GM06990 (cell line): ENCODE measurements around the gene TSEN34.

Experiments used
- DNase-seq: peaks from one replicate; pipeline ENCODE4 v3.0.0-alpha.2; 2011; ENCODE audit not compliant: insufficient read length; ENCODE audit errors: extremely low read depth
- H3K27me3 ChIP-seq: replicated peaks from 2 replicates; pipeline ENCODE4 v1.6.0; 2011; ENCODE audit warnings: low read length; ENCODE audit not compliant: control insufficient read depth, insufficient read depth
- H3K36me3 ChIP-seq: 2 replicates; pipeline ENCODE4 v1.5.1; 2011; ENCODE audit warnings: low read length; ENCODE audit not compliant: control insufficient read depth, insufficient read depth
- H3K4me3 ChIP-seq: replicated peaks from 2 replicates; pipeline ENCODE4 v1.5.1; 2011; ENCODE audit warnings: low read depth, mild to moderate bottlenecking, control low read depth, low read length
- CTCF ChIP-seq: IDR thresholded peaks from 2 replicates; pipeline ENCODE4 v1.5.1; 2011; ENCODE audit warnings: low read length, control low read depth, mild to moderate bottlenecking, inconsistent platforms; ENCODE audit not compliant: insufficient read depth, poor library complexity, severe bottlenecking

TSEN34 gene

DNA sequence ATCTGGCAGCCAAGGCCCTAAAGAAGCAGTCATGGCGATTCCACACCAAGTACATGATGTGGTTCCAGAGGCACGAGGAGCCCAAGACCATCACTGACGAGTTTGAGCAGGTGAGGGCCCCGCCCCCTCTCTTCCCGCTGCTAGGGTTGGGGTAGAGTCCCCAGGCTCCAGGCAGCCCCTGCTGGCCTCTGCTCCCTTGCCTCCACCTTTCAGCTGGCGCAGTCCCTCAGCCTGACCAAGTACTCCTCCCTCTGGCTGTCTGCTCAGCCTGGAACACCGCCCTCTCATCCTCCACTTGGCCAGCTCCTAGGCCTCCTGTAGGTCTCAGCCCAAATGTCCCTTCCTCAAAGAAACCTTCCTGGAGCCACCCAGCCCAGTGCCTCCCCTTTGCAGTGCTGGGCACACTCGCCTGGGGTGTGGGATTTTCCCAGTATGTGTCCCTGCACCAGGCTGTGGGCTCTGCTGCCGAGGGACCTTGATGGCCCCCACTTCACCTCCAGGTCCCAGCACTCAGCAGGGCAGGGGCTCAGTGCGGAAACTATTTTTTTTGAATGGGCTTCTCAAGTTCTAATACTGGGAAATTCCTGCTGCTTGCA lies 37.3 kb upstream of the TSEN34 start:
- Histone ChIP-seq H3K27me3 (no peaks in the 10 kb centered on the region), H3K36me3 (peaks cover 54% of the 10 kb centered on the region), H3K4me3 (no peak overlapping the region)
- no peak for DNase-seq
- TF ChIP-seq CTCF = no peak

DNA sequence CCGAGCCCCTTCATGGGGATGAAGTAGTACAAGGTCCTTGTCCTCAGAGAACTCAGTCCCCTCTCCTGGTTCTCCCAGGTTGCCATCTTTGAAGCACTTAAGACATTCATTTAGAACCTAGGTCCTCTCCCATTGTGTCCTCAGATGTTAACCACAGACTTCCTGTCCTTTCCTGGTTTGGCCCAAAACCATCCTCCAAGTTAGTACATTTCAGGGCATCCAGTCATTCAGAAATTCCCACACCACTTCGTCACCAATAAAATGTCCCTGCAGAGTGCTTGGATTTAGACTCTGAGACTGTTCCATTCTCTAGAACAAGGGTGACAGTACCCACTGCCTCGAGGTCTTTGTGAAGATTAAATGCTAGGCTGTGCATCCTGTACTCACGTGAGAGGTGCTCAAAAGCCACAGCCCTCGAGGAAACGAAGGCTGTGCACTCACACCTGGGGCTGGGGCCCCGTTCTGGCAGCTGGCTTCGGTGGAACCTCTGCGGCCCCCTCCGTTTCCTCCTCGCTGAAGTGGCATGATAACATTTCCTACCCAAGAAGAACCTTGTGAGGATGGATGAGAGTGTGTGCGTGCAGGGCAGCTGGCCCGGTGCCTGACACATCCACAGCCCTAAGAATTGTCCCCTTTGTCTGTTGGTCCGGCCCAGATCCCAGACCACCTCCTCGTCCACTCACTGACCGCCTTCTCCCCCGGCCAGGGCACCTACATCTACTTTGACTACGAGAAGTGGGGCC lies 36.3 kb upstream of the TSEN34 start:
- Histone ChIP-seq H3K27me3 (no peaks in the 10 kb centered on the region), H3K36me3 (peaks cover 49% of the 10 kb centered on the region), H3K4me3 (no peak overlapping the region)
- no peak for DNase-seq
- TF ChIP-seq CTCF = no peak

GRCh38 chr19:54155694-54156093 lies 35.4 kb upstream of the TSEN34 start:
- Histone ChIP-seq H3K27me3 (no peaks in the 10 kb centered on the region), H3K4me3 (no peak overlapping the region), H3K36me3 (peaks cover 46% of the 10 kb centered on the region)
- no peak for DNase-seq
- no peak for TF ChIP-seq CTCF

- DNase-seq = no peak
- no peak overlapping the region for H3K4me3 ChIP-seq
- TF ChIP-seq CTCF = no peak
- no peaks in the 10 kb centered on the region for H3K27me3 ChIP-seq
- H3K36me3 ChIP-seq = peaks cover 42% of the 10 kb centered on the region
Measured at GRCh38 chr19:54156490-54156889, 34.6 kb upstream of the TSEN34 start.

GRCh38 chr19:54156953-54157352 lies 34.2 kb upstream of the TSEN34 start:
- TF ChIP-seq CTCF = no peak
- Histone ChIP-seq H3K4me3 (no peak overlapping the region), H3K27me3 (no peaks in the 10 kb centered on the region), H3K36me3 (peaks cover 39% of the 10 kb centered on the region)
- DNase-seq = no peak
